Endometrium (tissue), 2 donors: ENCODE data around the gene MXD3.
"Not testable (repeated sequence)": the region's sequence is repeated elsewhere in the genome, so short reads cannot be mapped to it uniquely, and the experiment has no call there.

Experiments used
- FAIRE-seq: peaks from 2 replicates; lab custom pipeline; 2012; peaks lifted over from hg19 to GRCh38; lab: Jason Lieb, UNC
- donor health status: control.
- donor health status: control.

The MXD3 gene

DNA sequence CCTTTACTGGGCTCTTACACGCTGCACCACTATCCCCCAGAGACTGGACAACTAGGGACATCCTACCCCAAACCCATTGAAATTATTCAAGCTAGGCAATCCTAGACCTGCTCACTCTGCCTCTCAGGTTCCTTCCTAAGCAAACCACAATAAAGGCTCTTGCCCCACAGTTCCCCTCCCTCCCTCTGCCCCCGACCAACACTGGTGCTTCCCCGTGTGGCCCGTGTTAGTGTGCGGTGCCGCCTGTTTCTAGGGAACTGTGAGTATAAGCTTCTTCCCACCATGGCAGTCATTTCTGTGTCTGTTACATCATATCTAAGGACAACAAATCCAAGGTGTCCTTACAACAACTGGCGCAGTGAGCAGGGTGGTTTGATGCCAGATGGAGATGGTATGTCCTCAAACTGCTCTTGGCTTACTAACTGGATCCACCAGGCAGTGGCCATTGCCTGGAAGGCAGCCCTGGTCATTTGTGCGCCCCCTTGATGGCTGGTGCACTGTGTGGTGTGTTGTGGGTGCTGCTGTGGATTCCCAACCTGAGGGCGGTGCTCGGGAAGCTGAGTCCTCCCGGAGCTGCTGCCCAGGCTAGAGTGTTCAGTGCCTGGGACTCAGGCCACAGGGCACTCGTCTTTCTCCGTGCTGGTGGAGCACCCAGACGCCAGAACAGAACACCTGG lies 8.4 kb upstream of the MXD3 start:
- FAIRE-seq: no peak

DNA sequence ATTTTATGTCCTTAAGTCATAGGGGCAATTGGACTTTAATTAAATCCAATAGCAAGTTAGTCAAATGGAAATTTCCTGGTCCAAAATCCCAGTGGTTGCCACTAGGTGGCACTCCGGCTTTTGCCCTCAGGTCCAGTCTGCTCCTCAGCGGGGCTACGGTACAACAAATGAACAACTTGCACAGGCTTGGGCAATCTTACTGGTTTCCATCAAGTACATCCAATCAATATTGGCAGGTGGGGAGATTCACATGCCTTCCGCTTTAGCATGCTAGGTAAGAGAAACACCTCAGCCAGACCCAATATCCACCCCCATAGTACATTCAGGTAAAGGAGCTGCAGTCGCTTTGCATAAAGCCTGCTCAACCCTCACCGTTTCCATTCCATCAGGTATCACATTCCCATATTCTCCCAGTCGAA lies 6.3 kb upstream of the MXD3 start:
- no peak for FAIRE-seq

- FAIRE-seq: no peak
Measured at GRCh38 chr5:177316005-177316404, 4.3 kb upstream of the MXD3 start.

- no peak for FAIRE-seq
Measured at GRCh38 chr5:177315411-177315810, 3.7 kb upstream of the MXD3 start.

DNA sequence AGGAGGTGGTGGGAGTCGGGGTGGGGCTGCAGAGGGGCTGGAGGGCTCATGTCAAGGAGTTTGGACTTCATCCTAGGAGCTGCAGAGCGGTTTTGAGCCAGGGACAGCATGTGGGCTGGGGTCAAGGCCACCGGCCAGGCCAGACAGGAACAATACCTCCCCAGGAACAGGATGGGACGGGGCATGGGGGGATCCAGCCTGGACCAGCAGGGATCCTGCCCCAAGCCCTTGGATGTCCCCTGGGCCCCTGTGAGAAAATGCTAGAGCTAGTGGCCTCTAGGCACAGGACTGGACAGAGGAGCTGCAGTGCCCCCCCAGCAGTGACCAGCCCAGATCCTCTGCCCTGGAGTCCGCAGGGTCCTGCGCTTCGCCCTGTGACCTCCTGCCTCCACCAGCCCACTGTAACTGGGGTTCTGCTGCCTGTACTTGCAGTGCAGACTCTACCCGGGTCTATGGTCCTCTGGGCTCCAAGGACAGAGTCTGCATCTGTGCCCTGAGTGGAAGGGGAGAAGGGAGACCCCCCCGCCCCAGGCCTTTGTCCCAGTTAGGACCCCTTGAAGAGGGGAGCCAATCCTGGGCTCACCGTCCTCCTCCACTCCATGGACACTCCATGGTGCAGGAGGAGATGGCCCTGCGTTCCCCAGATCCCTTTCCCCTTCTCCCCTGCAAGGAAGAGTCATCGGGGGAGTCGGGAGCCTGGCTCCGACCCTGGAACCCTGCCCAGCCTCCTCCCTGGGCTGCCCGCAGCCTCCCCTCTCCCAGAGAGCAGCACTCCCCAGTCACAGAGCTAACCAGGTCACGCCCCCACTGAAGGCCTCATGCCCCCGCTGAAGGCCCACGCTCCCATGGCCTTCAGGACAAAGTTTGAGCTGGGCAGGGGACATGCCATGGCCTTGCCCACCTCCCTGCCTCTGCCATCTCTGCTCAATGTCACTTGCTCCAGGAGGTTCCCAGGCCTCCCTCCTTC lies 3.0 kb upstream of the MXD3 start:
- FAIRE-seq: no peak

- FAIRE-seq: no peak
Measured at GRCh38 chr5:177313561-177314259, 2.0 kb upstream of the MXD3 start.

DNA sequence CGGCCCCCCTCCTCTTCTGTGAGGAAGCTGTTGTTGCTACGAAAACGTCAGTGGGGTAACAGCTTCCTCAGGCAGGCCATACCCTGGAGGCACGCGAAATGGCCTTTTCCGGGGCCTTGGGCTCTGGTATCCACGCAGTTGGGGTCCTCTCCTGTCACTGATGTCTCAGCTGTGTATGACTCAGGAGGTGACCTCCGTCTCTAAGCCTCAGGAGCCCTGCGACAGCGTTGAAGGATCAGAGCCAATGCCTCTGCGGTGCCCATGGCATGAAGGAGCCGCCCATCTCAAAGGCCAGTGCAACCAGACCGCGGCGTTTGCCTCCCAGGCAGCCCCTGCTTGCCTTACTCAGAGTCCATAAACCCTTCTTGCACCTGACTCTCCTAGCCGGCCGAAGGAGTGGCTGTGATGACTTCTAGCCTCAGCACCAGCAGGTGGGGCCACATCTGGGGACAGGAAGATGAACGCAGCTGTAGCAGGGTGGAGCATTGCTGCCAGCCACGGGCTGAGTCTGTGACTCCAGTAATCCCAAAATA lies 1.0 kb upstream of the MXD3 start:
- FAIRE-seq: no peak

GRCh38 chr5:177311392-177311722 lies 341 bp downstream of the MXD3 start:
- FAIRE-seq: no peak

DNA sequence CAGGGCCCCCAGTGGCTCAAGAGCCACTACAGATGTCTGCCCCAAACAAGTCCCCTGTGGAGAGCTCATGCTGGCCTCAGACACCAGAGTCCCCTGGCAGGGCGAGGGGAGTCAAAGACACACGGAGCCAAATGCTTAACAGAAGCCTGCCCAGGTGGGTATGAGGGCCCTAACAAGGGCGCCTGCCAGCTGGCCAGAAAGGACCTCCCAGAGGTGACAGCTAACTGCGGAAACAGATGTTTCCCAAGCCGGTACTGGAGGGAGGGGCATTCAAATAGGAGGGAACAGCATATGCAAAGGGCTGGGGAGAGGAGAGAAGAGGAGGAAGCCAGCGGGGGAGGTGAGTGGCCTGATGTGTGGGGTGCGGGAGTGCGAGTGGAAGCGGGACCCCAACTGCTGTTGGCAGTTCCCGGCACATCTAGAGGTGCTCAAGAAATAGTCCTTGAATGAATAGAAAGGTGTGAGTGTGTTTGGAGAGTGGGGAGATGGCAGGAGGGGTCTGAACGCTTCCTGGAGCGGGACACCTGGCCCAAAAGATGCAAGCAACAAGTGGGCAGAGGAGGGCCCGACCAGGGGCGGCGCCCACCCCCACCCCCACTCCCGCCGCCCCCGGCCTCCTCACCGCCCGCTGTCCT lies 824 bp downstream of the MXD3 start:
- no peak for FAIRE-seq

DNA sequence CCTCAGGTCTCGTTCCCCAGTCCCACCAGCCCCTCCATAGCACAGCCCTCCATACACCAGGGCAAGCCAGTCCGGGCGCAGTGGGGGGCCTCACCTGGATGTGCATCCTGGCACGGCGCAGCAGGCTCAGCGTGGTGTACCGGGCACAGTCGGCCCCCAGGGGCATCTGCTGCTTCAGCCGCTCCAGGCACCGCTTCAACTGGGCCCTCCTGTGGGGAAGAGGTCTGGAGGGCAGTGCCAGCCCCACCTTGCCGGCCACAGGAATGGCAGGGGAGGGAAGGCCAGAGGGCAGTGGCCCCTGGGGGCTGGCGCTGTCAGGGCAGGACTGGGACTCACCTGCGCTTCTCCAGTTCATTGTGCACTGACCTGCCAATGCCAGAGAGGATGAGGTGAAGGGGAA lies 1.4 kb downstream of the MXD3 start:
- FAIRE-seq: no peak

DNA sequence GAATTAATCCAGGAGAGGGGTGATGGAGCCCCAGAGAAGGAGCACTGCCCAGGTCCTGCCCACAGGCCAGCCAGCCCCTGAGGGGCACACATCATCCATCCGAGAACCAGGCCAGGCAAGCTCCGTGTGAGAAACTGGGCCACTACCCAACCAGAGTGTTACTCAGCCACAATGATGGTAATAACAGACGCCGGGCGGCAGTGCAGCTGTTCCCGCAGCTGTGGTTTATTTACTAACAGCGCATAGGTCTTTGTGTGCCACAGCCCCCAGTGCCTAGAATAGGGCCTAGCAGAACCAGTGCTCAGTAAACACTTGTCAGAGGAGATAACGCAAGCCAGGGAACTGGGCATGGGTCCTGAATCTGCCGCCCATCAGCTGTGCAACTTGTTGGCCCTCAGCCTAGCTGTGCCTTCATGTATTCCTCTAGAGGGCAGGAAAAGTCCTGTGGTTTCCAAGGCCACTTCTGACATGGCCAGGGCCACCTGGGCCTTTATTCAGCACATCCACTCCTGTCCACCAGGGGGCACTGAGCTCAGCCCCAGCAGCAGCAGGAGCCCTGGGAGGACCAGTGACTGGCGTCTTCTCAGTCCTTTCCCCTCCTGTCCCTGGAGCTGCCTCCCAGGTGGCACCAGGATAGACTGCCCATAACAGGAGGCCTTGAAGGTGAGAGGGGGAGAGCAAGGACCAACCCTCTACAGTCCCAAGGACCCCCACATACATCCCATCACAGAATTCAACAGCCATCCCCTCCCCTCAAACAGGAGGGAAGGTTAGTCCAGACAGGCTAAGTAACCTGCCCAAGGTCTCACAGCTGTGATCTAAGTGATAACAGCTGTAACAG lies 2.1 kb downstream of the MXD3 start:
- no peak for FAIRE-seq

GRCh38 chr5:177308740-177309139 lies 3.0 kb downstream of the MXD3 start:
- no peak for FAIRE-seq

- FAIRE-seq: no peak
Measured at GRCh38 chr5:177307544-177308363, 3.9 kb downstream of the MXD3 start.

DNA sequence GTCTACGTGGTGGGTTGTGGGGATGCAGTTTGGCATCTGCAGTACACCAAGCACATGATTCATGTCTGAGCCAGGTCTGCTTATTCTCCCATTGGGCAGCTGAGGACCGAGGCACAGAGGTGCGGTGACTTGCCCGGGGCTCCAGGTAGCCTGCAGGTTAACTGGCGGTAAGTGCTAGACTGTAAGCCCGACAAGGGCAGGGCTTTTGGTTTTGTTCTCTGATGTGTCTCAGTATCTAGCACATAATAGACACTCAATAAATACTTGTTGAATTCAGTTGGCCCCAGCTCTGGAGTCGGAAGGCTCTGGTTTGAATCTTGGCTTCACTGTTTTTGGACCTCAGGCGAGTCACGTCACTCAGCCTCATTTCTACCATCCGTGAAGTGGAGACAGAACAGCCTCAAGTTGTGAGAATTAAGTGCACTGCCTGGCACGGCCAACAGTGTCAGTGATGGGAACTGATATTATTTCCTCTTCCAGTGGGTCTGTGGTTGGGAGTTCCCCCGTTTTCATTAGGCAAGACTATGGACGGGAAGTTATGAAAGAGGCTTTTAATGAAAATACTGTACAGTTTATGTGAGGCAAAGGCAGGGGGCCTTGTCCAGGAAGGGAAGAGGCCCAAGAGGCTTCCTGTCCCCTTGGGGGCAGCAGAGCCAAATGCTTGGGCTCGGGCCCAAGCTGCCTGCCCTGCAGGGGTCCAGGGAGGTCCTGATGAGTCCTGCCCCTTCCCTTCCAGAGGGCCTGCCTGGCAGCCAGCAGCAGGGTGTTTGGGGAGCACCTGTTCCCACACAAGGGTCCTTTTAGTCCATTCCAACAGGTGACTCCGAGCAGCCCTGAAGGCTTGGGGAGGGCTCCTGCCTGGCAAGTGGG lies 4.8 kb downstream of the MXD3 start:
- FAIRE-seq: no peak

- not testable (repeated sequence) for FAIRE-seq
Measured at GRCh38 chr5:177306103-177306640, 5.5 kb downstream of the MXD3 start.

DNA sequence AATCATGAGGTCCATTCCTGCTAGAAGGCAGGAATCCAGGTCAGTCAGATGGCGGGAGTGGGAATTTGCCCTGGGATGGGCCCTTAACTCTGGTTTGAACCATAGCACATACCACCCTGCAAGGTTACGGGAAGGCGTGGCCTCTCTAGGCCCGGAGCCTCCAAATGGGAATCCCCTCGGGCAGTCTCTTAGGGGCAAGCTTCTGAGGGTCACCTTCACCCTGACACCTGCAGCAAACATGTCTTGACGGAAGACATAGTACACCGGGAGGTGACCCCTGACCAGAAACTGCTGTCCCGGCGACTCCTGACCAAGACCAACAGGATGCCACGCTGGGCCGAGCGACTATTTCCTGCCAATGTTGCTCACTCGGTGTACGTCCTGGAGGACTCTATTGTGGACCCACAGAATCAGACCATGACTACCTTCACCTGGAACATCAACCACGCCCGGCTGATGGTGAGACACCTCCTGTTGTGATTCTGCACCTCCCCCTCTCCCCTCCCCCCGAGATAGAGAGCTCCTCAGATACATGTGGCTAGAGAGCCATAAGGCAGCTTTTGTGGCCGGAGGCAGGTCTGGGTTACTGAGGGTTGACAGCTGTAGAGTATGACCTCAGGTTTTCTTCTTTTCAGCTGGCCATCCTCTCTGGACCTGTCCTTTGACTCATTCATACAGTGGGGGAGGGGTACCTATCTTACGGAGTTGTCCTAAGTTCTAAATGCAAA lies 7.1 kb downstream of the MXD3 start:
- no peak for FAIRE-seq

- FAIRE-seq: no peak
Measured at GRCh38 chr5:177303925-177304391, 7.7 kb downstream of the MXD3 start.
